Activated CD8-positive, alpha-beta memory T cell treated with anti-CD3 and anti-CD28 coated beads, Interleukin-2, amount 50 U/mL, for 48 hours (primary cell): Measurements from ENCODE around the gene DEDD.

ENCODE experiments used
- DNase-seq: peaks from one replicate; pipeline ENCODE4 v3.0.0-alpha.2; 2020

The DEDD gene

DNA sequence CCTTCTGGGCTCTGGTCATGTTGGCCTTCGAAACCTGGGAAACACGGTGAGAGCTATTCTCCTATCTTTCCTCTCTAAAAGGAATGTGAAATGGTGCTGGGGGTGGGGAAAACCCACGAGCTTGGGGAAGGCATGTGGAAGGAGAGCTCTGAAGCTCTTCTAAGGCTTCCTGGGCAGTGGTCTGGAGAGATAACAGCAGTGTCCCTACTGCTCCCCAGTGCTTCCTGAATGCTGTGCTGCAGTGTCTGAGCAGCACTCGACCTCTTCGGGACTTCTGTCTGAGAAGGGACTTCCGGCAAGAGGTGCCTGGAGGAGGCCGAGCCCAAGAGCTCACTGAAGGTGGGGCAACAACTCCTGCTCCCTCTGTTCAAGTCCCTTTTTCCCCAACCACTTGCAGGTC is 29.6 kb upstream of the DEDD start:
- DNase-seq, result no peak

DNA sequence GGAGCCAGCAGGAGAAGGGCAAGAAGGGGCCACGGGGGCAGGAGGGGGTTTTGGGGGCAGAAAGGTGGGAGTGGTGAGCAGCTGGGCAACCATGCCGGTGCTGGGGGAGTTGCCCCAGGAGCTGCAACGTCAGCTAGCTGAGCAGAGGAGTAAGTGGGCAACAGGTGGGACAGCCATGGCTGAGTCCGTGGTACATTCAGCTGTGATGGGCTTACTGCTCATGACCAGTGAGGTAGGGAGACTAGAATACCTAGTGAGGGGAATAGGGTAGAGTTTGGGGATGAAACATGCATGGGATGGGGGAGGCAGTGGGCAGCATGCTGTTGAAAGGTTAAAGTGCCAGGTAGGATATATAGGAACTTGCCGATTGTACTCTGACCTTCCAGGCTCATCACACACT is 29.2 kb upstream of the DEDD start:
- DNase-seq, result no peak

DNA sequence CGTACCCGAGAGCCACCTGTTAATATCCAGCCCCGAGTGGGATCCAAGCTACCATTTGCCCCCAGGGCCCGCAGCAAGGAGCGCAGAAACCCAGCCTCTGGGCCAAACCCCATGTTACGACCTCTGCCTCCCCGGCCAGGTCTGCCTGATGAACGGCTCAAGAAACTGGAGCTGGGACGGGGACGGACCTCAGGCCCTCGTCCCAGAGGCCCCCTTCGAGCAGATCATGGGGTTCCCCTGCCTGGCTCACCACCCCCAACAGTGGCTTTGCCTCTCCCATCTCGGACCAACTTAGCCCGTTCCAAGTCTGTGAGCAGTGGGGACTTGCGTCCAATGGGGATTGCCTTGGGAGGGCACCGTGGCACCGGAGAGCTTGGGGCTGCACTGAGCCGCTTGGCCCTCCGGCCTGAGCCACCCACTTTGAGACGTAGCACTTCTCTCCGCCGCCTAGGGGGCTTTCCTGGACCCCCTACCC is 28.2 kb upstream of the DEDD start:
- DNase-seq, result no peak

DNA sequence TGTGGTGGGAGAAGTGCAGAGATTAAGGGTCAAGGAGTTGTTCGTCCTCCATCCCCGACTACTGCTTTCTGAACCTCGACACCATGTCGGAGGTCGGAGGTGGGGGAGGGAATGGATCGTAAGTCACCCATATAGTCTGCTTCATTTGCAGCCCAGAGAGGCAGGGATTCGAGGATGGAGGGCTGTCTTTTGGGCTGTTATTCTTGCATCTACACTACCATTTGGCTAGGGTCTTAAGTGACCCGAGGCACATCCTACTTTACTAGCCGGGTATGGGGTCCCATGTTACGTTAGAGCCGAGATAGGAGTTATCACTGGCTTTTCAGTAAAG is 27.4 kb upstream of the DEDD start:
- no peak for DNase-seq

DNA sequence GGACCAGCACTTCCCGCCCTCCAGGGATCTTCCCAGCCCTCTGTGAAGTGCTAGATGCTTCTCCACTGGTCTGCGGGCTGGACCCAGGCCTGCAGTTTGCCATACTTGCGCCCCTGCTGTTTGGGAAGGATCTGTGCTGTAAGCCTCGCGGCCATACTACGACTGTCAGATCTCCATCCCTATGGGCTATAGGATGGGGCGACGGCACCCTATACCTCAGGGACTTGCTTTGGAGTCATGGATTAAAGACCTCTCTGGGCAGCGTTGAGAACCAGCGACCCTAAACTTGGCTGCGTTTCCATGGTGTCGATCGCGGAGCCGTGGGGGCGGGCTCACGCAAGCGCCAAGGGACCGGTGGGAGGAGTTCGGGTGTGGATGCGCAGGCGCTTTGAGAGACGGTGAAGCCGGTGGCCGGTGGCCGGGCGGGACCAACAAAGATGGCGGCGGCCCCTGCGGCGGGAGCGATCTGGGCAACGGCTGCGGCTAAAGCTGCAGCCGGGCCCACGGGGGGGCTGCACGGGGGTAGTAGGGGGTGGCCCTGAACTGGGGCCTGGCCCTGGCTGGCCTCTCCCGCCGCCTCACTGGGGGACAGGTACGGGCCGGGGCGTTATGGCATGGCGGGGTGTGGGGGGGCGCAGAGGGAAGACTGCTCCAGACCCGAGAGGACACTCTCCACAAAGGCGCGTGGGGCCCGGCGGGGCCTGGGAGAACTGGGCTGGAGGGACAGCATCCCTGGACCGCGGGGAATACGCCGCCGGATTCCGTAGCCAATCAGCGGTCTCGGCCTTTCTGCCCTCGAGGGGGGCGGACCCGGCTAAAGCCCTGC is 26.8 kb upstream of the DEDD start, which contains the start of gene USP21:
Gene USP21, plus strand, starts transcription at position 414 of the 826 bp plus-strand sequence. CDS start 1,141 bp downstream, outside the sequence.
- peak; percentile 95 for DNase-seq

DNA sequence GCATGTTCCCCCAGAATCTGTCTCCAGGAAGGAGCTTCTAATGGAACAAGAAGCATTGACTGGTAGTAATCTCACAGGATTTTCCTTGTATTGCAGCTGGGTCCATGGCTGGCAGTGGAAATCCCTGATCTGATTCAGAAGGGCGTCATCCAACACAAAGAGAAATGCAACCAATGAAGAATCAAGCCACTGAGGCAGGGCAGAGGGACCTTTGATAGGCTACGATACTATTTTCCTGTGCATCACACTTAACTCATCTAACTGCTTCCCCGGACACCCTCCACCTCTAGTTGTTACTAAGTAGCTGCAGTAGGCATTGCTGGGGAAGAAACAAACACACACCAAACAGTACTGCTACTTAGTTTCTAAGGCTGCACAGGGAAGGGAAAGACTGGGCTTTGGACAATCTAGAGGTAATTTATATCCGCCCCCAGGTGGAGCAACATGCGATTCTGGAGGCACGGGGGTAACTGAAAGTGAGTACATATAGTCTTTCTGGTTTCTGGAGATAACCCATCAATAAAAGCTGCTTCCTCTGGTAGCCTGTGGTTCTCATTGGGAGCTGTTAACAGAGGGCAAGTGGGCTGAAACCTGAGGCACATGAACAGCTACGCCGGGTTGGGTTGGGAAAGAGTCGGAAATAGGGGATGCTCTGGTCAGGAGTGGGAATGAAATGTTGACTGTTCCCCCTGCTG is 26.0 kb upstream of the DEDD start:
- DNase-seq, result no peak

DNA sequence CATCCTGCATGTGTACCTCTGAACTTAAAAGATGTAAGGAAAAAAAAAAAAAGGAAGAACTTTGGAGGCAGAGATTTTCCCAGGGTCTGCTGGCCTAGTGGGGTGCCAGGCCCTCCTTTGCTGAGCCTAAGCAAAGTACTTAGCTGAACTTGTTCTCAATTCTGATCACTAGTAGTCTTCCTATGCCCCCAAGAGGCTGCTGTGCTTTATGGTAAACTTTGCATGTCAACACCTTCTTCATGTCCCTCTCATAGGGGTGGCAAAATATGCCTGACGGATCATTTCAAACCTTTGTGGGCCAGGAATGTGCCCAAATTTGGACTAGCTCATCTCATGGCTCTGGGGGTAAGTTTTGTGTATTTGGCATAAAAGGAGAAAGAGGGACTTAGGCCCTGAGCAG is 25.4 kb upstream of the DEDD start:
- DNase-seq, result no peak

DNA sequence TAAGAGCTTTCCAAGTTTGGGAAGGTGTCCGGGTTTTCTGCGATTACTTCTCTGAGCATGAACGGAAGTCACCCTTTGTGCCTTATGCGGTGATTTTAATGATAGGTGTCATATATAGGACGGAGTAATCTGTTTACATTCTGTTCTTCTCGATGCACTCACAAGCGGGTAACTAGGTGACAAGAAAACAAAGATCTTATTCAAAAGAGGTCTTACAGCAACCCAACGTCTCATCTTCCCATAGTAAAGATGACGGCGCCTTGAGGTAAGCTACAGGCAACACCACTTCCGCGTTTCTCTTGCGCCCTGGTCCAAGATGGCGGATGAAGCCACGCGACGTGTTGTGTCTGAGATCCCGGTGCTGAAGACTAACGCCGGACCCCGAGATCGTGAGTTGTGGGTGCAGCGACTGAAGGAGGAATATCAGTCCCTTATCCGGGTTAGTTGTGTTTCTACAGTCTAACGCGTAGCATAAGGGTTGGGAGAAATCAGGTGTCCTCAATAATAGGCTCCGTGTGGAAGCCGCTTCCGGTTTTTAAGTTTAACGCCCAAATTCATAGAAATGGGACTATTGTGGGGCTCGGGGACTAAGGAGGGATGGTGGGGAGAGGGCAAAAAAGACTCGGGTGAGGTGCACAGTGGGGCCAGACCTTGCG is 21.3 kb upstream of the DEDD start, which contains the start of gene UFC1:
Gene UFC1, plus strand, starts transcription at position 297 of the 656 bp plus-strand sequence. Its CDS starts 20 bp downstream, at position 317.
- DNase-seq, result peak; percentile 87

DNA sequence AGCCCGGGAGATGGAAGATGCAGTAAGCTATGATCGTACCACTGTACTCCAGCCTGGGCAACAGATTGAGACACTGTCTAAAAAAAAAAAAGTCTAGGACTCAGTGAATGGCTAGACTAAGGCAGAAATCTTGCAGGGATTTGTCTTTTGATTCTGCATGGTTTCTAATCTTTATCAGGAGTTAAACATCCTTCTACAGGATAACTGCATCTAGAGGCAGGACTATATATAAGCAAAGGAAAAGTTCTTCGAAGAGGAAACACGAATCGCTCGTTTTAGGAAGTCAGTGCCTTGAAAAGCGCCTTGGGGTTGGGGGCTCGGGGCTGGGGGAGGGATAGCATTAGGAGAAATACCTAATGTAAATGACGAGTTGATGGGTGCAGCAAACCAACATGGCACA is 20.7 kb upstream of the DEDD start:
- no peak for DNase-seq

DNA sequence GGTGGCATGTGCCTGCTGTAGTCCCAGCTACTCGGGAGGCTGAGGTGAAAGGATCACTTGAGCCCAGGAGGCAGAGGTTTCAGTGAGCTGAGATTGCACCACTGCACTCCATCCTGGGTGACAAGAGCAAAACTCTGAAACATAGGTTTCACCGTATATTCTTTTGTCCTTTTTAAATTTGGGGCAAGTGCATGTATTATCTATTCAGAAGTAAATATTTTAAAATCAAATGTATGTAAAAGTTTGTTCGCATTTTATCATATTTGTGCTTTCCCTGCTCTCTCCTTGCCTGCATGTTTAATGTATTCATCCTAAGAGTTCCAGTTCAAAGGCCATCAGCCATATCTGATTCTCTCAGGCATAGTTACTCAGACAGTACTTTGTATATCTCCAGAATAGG is 13.4 kb upstream of the DEDD start:
- no peak for DNase-seq

DNA sequence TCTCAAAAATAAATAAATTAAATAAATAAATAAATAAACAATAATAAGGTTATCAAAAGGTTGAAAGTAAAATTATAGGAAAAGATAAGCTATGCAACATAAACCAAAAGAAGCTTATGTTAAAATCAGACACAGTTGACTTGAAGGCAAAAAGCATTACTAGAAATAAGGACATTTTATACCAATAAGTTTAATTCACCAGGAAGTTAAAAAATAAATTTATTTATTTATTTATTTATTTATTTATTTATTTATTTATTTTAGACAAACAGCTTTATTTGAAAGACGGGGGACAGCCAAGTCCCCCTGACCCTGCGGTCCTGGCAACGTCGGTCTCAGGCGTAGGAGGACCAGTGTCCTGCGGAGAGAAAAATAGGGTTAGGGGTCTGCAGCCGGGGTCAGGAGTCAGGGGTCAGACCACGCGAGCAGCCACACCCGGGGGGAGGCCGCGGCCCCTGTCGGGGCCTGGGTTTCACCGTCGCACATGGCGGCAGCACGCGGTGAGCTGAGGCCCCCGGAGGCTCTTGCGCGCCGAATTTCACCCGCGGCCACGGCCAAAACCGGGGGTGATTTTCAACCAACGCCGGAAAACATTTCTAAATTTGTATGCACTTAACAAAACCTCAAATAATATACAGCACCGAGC is 8.4 kb upstream of the DEDD start:
- no peak for DNase-seq

DNA sequence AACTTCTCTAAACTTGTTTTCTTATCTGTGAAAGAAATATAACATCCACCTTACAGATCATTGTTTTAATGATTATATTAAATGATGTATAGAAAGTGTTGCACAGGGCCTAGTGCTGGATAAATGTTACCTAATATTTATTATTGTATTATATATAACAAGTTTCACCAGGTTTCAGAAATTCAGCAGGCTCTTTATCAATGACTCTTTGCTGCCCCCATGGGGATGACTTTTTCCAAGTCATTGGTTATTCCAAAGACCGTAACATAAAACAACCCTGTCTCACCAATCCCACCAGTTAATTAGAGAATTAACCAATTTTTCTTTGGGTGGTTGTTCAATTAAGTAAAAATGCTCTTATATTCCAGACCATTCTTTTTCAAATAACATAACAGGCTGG is 7.3 kb upstream of the DEDD start:
- DNase-seq, result no peak

DNA sequence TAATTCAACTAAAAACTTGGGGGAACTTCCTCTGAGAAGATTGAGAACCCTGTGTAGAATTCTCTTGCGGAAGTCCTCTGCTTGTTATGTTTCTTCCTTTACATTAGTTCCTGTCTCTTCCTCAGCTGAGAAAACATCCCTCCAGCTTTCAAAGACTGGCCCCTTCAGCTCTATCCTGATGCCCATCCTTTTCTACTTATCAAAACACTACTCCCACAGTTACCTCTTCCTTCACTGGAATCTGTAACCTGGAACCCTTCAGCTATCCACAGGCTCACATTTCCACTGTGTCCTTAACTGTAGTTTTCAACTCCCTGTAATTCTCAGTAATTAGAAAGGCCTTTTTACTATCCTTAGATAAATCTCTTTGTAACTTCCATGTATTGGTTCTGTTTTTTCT is 6.0 kb upstream of the DEDD start:
- DNase-seq, result no peak

DNA sequence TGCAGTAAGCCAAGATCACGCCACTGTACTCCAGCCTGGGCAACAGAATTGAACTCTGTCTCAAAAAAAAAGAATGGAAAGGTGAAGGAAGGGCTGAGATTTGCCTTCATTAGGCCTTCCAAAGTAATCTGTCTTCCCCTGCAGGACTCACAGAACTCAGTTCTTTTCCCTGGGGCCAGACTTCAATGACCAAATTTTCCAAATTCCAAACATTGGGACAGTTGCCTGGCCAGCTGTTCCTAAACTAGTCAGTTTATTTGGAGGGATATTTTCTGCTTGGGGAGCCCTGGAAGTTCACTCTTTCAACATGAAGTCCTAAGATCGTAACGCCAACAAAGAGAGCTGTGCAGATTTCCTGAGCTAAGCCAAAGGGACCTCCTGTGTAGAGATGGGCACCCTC is 5.4 kb upstream of the DEDD start:
- no peak for DNase-seq

DNA sequence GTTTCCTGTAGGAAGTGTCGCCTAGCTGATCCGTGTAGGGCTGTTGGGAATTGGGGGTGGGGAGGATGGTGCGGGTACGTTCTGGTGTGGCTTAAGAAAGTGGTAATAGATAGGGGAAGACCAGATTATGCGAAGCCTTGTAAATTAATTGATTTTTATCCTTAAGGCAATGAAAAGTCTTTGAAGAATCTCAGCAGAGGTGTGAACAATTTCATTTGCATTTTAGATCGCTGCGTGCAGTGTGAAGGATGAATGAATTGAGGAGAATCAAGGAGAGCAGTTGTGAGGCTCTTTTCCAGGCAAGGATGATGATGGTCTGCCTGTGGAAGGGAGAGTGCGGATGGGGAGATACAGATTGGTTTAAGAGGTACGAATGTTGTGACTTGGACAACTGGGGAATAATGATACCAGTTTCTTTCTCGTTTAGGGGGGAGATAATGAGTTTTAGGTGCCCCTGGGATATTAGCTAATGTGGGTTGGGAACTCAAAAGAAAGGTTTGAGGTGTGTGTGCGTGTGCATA is 813 bp upstream of the DEDD start:
- DNase-seq, result no peak

DNA sequence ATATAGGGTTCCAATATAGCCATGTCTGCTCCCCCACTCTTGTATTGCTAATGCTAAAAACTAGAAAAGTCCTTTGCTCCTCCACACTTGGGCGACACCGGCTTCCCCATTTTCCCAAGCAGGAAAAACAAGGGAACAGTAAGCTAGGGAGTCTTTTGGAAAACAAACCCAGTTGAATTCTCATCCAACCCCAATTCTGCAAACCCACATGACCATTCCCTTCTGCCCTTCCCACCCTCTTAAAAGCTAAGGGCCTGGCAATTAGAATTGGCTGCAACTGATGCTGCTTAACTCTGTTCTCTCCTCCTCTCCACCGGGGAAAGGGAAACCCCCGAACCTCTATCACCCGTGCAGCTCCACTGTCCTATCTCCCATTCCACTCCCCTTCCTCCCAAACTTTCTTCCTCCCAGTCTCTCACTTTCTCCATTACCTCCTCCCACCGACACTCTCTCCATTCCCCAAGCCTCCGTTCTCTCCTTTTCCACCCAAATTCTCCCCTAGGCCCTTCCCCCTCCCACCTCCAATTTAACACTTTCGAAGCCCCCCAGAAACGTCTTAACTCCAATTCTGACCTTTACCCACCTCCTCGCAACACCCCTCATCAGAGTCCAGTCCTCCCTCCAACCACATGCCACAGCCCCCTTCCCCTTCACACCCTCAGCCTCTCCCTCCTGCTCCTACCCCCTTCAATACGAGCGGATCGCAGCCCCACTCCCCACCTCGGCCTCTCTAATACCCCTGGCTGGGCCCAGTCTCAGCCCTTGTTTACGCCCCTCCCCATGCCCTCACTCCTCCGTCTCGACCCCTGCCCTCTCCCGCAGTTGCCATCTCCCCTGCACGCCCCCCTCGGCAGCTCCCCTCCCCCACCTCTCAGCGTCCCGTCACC is 701 bp downstream of the DEDD start:
- DNase-seq, result no peak

DNA sequence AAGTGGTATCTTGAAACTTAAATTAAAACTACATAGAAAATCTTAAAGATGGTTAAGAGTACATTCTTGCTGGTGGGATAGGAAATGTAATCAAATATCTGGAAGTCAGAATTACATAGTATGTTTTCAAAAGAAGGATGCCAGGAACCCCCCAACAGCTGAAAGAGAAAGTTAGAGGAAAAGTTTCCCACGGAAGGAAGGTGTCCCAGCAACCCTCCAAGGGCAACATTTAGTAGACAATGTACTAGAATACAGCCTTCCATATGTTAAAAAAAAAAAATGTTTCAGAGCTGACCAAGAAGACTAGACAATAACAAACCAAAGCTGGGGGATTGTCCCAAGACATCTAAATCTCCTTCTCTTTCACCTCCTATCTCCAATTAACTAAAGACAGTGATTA is 2.2 kb downstream of the DEDD start:
- DNase-seq, result no peak

DNA sequence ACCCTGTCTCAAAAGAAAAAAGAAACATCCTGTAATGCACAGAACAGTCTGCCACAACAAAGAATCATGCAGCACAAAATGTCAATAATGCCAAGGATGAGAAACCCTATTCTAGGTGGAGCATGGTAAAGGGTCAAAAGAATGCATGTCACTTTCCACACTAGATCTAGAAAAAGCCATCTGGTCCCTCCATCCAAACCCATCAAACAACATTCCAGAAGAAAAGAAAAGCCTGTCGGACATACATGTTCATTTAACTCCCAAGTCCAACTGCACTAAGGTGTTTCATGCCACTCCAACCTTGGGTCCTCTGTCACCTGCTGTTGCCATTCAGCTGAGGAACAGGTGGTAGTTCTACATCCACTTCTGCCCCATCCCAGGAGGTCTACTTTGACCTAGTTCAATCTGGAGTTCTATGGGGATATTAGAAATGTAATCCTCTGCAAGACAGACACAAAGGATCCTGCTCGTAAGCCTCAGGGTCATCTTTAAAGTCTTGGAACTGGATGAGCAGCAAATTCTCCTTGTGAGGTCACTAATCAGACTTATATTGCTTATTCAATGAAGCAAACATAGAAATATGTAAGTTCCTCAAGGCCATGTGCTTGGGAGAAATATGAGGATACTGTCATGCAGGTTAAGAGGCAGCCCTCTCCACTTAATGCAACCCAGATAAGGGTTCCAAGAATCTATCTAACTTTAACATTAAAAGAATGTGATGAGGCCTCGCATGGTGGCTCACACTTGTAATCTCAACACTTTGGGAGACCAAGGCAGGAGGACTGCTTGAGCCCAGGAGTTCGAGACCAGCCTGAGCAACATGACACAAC is 3.7 kb downstream of the DEDD start:
- no peak for DNase-seq

DNA sequence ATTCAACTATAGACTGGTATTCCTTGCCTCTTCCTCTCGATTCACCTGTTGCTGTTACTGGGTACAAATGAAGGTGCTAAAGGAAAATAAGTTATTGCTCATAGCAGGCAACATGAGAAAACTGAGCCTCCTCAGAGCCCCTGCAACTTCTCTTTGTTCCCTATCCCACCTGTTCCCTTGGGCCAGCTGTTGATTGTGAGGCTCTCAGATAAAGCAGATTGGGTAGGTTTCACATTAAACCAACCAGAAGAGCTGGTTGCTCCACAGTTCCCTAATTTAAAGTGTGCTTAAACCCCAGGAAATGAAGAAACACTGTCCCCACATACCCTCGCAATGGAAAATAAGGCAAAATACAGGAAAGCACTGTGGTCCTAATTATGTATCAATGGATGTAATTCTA is 4.8 kb downstream of the DEDD start:
- no peak for DNase-seq

DNA sequence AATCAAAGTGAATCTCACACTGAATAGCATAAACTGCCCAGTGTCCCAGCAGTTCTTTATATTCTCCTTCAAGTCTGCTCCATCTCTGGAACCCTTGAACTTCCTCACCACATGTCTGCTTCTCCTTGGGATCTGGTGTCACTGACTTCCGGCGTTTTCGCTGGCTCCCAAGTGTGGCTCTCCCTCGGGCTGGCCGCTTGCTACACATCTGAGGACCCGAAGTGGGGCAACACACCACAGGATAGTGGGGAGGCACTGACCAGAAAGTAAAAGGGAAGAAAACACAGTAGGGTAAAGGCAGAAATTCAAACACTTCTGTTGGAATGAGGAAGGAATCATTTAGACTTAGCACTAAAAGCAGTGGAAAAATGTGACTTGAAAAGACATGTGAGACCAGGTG is 9.5 kb downstream of the DEDD start:
- no peak for DNase-seq

DNA sequence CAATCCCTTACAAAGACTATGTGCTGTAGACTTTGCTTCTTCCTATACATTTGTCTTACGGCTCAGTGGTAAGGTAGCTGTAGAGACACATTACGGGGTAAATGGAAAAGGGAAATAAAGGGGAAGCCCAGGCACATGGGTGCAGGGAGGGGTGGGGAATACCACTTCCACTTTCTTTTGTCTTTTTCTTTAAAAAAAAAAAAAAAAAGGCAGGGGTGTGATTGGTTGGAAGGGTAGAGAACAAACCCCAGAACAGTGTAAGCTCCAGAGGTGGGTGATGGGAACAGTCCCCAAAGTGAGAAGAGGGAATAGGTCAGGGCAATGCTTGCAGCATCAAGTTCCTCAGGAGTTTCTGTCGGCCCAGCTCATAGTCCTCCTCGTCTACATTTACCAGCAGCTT is 10.6 kb downstream of the DEDD start:
- DNase-seq, result no peak
